Endodermal cell (in vitro differentiated cells): ENCODE measurements around the gene SSNA1. TPM values are rescaled to one million over a fixed set of nuclear protein-coding genes. Genes with fewer than 3 reads are reported as not detected.

Experiments
- DNase-seq: peaks from one replicate; pipeline ENCODE4 v3.0.0-alpha.2; 2017
- H3K27ac ChIP-seq: 2 replicates; pipeline ENCODE4 v1.5.1; 2013; ENCODE audit warnings: mild to moderate bottlenecking, low read depth, low read length, moderate library complexity
- H3K27me3 ChIP-seq: 2 replicates; pipeline ENCODE4 v1.6.1; 2013; ENCODE audit warnings: mild to moderate bottlenecking, low read length, moderate library complexity; ENCODE audit not compliant: insufficient read depth, control insufficient read depth, poor library complexity, severe bottlenecking
- H3K36me3 ChIP-seq: 2 replicates; pipeline ENCODE4 v1.7.0; 2013; ENCODE audit warnings: mild to moderate bottlenecking, low read length, moderate library complexity; ENCODE audit not compliant: control insufficient read depth, insufficient read depth
- H3K4me1 ChIP-seq: one replicate; pipeline ENCODE4 v1.7.0; 2013; ENCODE audit warnings: low read length; ENCODE audit not compliant: control insufficient read depth, insufficient read depth
- H3K4me3 ChIP-seq: 2 replicates; pipeline ENCODE4 v1.5.1; 2013; ENCODE audit warnings: mild to moderate bottlenecking, low read length, moderate library complexity
- H3K9ac ChIP-seq: 2 replicates; pipeline ENCODE4 v1.6.1; 2013; ENCODE audit warnings: mild to moderate bottlenecking, low read length, moderate library complexity; ENCODE audit not compliant: poor library complexity, severe bottlenecking; ENCODE audit errors: extremely low read depth
- H3K9me3 ChIP-seq: 2 replicates; pipeline ENCODE4 v1.6.1; 2013; ENCODE audit warnings: mild to moderate bottlenecking, low read length, moderate library complexity; ENCODE audit not compliant: control insufficient read depth
- H3K27ac Mint-ChIP-seq: 2 replicates; pipeline ENCODE4 v1.8.0; 2020; ENCODE audit warnings: mixed read lengths
- H3K27me3 Mint-ChIP-seq: 2 replicates; pipeline ENCODE4 v1.8.0; 2021; ENCODE audit warnings: mild to moderate bottlenecking, mixed read lengths; ENCODE audit not compliant: insufficient read depth
- H3K36me3 Mint-ChIP-seq: 2 replicates; pipeline ENCODE4 v1.8.0; 2020; ENCODE audit warnings: low read depth, mixed read lengths
- H3K4me1 Mint-ChIP-seq: 2 replicates; pipeline ENCODE4 v1.8.0; 2020; ENCODE audit warnings: mixed read lengths
- H3K4me3 Mint-ChIP-seq: 2 replicates; pipeline ENCODE4 v1.8.0; 2020; ENCODE audit warnings: mild to moderate bottlenecking, moderate library complexity, mixed read lengths
- H3K9me3 Mint-ChIP-seq: 2 replicates; pipeline ENCODE4 v1.8.0; 2020; ENCODE audit warnings: mild to moderate bottlenecking, mixed read lengths
- CTCF ChIP-seq: fragments of 200-600 bp; sonication (generic); conservative IDR thresholded peaks from 2 replicates; pipeline ENCODE4 v1.5.0; 2021; ENCODE audit warnings: antibody characterized with exemption, mild to moderate bottlenecking
- WGBS, 2 experiments: methylation state at CpG; one replicate each; pipeline versions ENCODE4 v1.1.5 to v1.1.7; 2013; ENCODE audit warnings: missing lambda C conversion rate in 2 of 2, mixed read lengths in 1 of 2; ENCODE audit not compliant: insufficient coverage in 1 of 2, insufficient read length in 1 of 2; 5-methylcytosine and 5-hydroxymethylcytosine counted together
- total RNA-seq, 2 donors: library from RNA; stranded (reverse); fragmentation: NEBNext Ultra II Directional in 1 of 2; extraction: Animal tissue kit (Norgen Biotek cat#: 25700) in 1 of 2; gene quantifications; 2 replicates in 1 of 2; 3 replicates in 1 of 2; pipeline ENCODE4 v1.2.1, GENCODE V29; 2021

Gene SSNA1
- total RNA-seq, 2 donors from 2014 or later = 66.5 to 67.7 TPM

DNA sequence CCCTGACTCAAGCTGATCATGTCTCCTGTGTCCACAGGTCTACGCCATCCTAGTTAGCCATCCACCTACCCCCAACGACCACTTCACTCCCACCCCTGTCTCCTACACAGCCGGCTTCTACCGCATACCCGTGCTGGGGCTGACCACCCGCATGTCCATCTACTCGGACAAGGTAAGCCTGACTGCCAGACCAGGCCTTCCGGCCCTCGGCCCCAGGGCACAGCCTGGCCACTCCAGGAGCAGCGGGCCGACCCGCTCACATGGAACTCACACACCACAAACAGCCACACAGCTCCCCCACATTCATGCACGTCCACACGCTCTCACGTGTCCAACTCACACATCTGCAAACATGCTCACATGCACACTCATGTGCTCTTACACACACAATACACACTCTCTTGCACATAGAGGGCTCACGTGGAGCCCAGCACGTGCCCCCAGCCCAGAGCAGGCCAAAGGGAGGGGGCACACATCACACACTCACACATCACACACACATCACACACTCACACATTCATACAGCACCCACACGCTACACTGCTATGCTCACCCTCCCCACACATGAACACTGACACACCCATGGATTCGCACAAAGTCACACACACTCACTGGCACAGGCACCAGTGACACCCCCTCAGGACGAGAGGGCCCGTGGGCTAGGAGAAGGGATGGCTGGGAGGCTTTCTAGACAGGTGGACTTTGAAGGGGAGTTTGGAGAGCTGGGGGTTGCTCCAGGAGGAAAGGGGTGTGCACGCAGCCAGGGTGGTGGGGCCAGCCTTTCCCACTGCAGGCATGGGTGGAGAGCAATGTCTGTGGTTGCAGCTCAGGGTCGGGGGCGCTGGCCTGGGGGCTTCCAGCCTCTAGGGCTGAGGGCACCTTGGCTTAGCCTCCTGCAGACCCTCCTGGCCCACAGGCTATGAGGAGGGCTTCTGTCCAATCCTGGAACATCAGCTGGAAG is 46.2 kb upstream of the SSNA1 start:
- no peak overlapping the region for H3K27ac Mint-ChIP-seq
- WGBS, 2 experiments = 77 to 79% methylated on average over 8 to 24 of the region's 24 CpGs
- H3K9ac ChIP-seq = no peak overlapping the region
- no peaks in the 10 kb centered on the region for H3K4me1 ChIP-seq
- H3K4me3 Mint-ChIP-seq = no peak overlapping the region
- H3K4me3 ChIP-seq = no peak overlapping the region
- peaks cover 76% of the 10 kb centered on the region for H3K27me3 ChIP-seq
- no peaks in the 10 kb centered on the region for H3K4me1 Mint-ChIP-seq
- no peaks in the 10 kb centered on the region for H3K36me3 ChIP-seq
- peaks cover 72% of the 10 kb centered on the region for H3K27me3 Mint-ChIP-seq
- no peaks in the 10 kb centered on the region for H3K9me3 ChIP-seq
- no peaks in the 10 kb centered on the region for H3K36me3 Mint-ChIP-seq
- no peaks in the 10 kb centered on the region for H3K9me3 Mint-ChIP-seq
- no peak for TF ChIP-seq CTCF
- H3K27ac ChIP-seq = no peak overlapping the region
- peak; percentile 29 for DNase-seq

DNA sequence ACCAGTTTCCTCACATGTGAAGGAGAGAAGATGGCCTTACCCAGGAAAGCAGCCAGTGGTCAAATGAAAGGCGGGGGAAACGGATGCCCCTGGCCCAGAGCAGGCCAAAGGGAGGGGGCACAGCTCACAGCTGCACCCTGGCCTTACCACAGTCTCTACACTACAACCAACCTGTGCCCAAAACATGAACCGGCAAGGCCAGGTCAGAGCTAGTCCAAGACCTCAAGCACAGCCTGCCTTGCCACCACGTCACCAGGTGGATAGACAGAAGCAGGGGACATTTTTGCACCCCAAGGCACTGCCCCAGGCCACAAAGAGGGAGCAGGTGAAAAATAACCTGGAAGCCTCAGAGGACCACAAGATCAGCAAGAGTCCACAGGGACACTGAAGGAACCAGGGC is 45.0 kb upstream of the SSNA1 start:
- H3K4me3 ChIP-seq = no peak overlapping the region
- H3K9me3 Mint-ChIP-seq = no peaks in the 10 kb centered on the region
- no peak overlapping the region for H3K27ac Mint-ChIP-seq

More for the DNA sequence above, 45.0 kb upstream of the SSNA1 start:
- Mint-ChIP-seq H3K36me3 (no peaks in the 10 kb centered on the region), H3K4me3 (no peak overlapping the region), H3K4me1 (no peaks in the 10 kb centered on the region), H3K27me3 (peaks cover 60% of the 10 kb centered on the region)
- Histone ChIP-seq H3K27ac (no peak overlapping the region), H3K27me3 (peaks cover 68% of the 10 kb centered on the region), H3K4me1 (no peaks in the 10 kb centered on the region), H3K9me3 (no peaks in the 10 kb centered on the region), H3K36me3 (no peaks in the 10 kb centered on the region), H3K9ac (no peak overlapping the region)
- no peak for DNase-seq
- 63 to 71% methylated on average over 1 to 4 of the region's 4 CpGs for WGBS, 2 experiments
- no peak for TF ChIP-seq CTCF
